ENCODE results near the gene WFDC1.

- no peak for TF ChIP-seq BHLHE40 (IDR thresholded peaks at IDR 0.05; ENCODE audit: borderline replicate concordance)
- no peak for TF ChIP-seq LEF1 (IDR thresholded peaks at IDR 0.05; ENCODE audit: borderline replicate concordance)
- no peak for TF ChIP-seq FOXK2 (IDR thresholded peaks at IDR 0.05)
These were observed 53.8 kb downstream of the WFDC1 start for GRCh38 chr16:84348386-84348888.
